H1 (cell line): Measurements from ENCODE around the gene RALGAPA1. TPM values are rescaled to one million over a fixed set of nuclear protein-coding genes. Genes with fewer than 3 reads are reported as not detected.

Source experiments
- CTCF ChIA-PET: fragments of 300-600 bp; sonication (Branson Sonifier 250); formaldehyde crosslinking; loops from one replicate; lab custom pipeline; 2021; ENCODE audit not compliant: partially characterized antibody; lab: Charles Lee
- POLR2A ChIA-PET: fragments of 300-600 bp; sonication (Branson Sonifier 250); formaldehyde crosslinking; loops from one replicate; lab custom pipeline; 2021; ENCODE audit warnings: inconsistent platforms; ENCODE audit not compliant: partially characterized antibody; lab: Charles Lee
- DNase-seq, 2 experiments: peaks; one replicate each; pipeline versions ENCODE4 v3.0.0 to v3.0.0-alpha.2; 2010 to 2022; ENCODE audit warnings: low spot score in 2 of 2, low read depth in 1 of 2, mixed read lengths in 1 of 2
- FAIRE-seq: peaks from 2 replicates; lab custom pipeline; 2011; peaks lifted over from hg19 to GRCh38; lab: Jason Lieb, UNC
- H2AFZ ChIP-seq: 2 replicates; pipeline ENCODE4 v1.8.1; 2012; ENCODE audit warnings: low read length, inconsistent platforms
- H2AK5ac ChIP-seq: 2 replicates; pipeline ENCODE4 v1.6.1; 2013; ENCODE audit warnings: low read depth, low read length
- H2BK120ac ChIP-seq: replicated peaks from 2 replicates; pipeline ENCODE3; 2013; ENCODE audit warnings: low read depth, low read length, inconsistent platforms
- H2BK12ac ChIP-seq: 2 replicates; pipeline ENCODE4 v1.6.1; 2013; ENCODE audit warnings: low read depth, low read length
- H2BK15ac ChIP-seq: 2 replicates; pipeline ENCODE4 v1.6.1; 2013; ENCODE audit warnings: low read length
- H2BK20ac ChIP-seq: 2 replicates; pipeline ENCODE4 v1.6.1; 2013; ENCODE audit warnings: low read length
- H2BK5ac ChIP-seq: 2 replicates; pipeline ENCODE4 v1.6.1; 2013; ENCODE audit warnings: low read depth, low read length
- H3K14ac ChIP-seq: 2 replicates; pipeline ENCODE4 v1.6.1; 2013; ENCODE audit warnings: inconsistent platforms; ENCODE audit not compliant: insufficient read length
- H3K18ac ChIP-seq: 2 replicates; pipeline ENCODE4 v1.6.1; 2013; ENCODE audit warnings: low read length; ENCODE audit errors: extremely low read depth
- H3K23ac ChIP-seq: 2 replicates; pipeline ENCODE4 v1.6.1; 2013; ENCODE audit warnings: inconsistent platforms; ENCODE audit not compliant: insufficient read length
- H3K23me2 ChIP-seq: 2 replicates; pipeline ENCODE4 v1.6.1; 2013; ENCODE audit warnings: low read depth, low read length
- H3K27ac ChIP-seq: 2 replicates; pipeline ENCODE4 v1.6.1; 2011; ENCODE audit warnings: low read depth, low read length, inconsistent platforms
- H3K27me3 ChIP-seq, 4 experiments: replicated peaks in 1 of 4; 1 replicate in 1 of 4; 2 replicates in 3 of 4; pipeline versions ENCODE4 v1.6.1 to v1.8.1; 2011 to 2013; ENCODE audit warnings: low read length in 3 of 4, mild to moderate bottlenecking in 3 of 4, inconsistent platforms in 2 of 4, mixed read lengths in 2 of 4, moderate library complexity in 1 of 4; ENCODE audit not compliant: control insufficient read depth in 3 of 4, insufficient read depth in 3 of 4; ENCODE audit errors: extremely low read depth in 1 of 4
- H3K36me3 ChIP-seq, 4 experiments: 2 replicates each; pipeline versions ENCODE4 v1.6.1 to v1.8.1; 2011 to 2013; ENCODE audit warnings: mild to moderate bottlenecking in 4 of 4, low read length in 3 of 4, moderate library complexity in 2 of 4, control low read depth in 1 of 4, inconsistent platforms in 1 of 4; ENCODE audit not compliant: insufficient read depth in 4 of 4, control insufficient read depth in 2 of 4
- H3K4ac ChIP-seq: replicated peaks from 2 replicates; pipeline ENCODE3; 2013; ENCODE audit warnings: low read length, low read depth, mixed read lengths, inconsistent platforms; ENCODE audit not compliant: insufficient read length
- H3K4me1 ChIP-seq, 4 experiments: replicated peaks in 1 of 4; 1 replicate in 1 of 4; 2 replicates in 3 of 4; pipeline versions ENCODE4 v1.6.1 to v1.8.1; 2011 to 2013; ENCODE audit warnings: low read length in 3 of 4, inconsistent platforms in 2 of 4, mixed read lengths in 1 of 4; ENCODE audit not compliant: insufficient read depth in 4 of 4, control insufficient read depth in 3 of 4
- H3K4me2 ChIP-seq, 2 experiments: 2 replicates each; pipeline versions ENCODE4 v1.6.1 to v1.8.1; 2011 to 2013; ENCODE audit warnings: low read depth in 2 of 2, low read length in 2 of 2, control low read depth in 1 of 2, inconsistent platforms in 1 of 2, mild to moderate bottlenecking in 1 of 2; ENCODE audit not compliant: insufficient read depth in 1 of 2
- H3K4me3 ChIP-seq, 4 experiments: fragments of 200-600, 300-600 bp in 1 of 4; sonication (generic), shearing (Covaris generic), sonication (Bioruptor Twin) in 1 of 4; 2 replicates each; pipeline versions ENCODE4 v1.5.1 to v1.8.1; 2011 to 2016; ENCODE audit warnings: low read length in 4 of 4, low read depth in 3 of 4, control low read depth in 2 of 4, inconsistent platforms in 2 of 4, mild to moderate bottlenecking in 2 of 4, mixed read lengths in 1 of 4, moderate library complexity in 1 of 4; ENCODE audit not compliant: insufficient read depth in 2 of 4; ENCODE audit errors: extremely low read depth in 1 of 4
- H3K56ac ChIP-seq: replicated peaks from 2 replicates; pipeline ENCODE3; 2013; ENCODE audit warnings: low read depth, mild to moderate bottlenecking, mixed read lengths, low read length, inconsistent platforms; ENCODE audit not compliant: insufficient read length
- H3K79me1 ChIP-seq: 2 replicates; pipeline ENCODE4 v1.6.1; 2013; ENCODE audit warnings: low read depth, low read length, control low read depth
- H3K79me2 ChIP-seq, 2 experiments: 2 replicates each; pipeline versions ENCODE4 v1.6.1 to v1.8.1; 2012 to 2013; ENCODE audit warnings: low read length in 2 of 2, mild to moderate bottlenecking in 2 of 2, inconsistent platforms in 1 of 2; ENCODE audit not compliant: insufficient read depth in 2 of 2, control insufficient read depth in 1 of 2
- H3K9ac ChIP-seq, 4 experiments: replicated peaks in 1 of 4; 1 replicate in 1 of 4; 2 replicates in 3 of 4; pipeline versions ENCODE4 v1.6.1 to v1.8.1; 2011 to 2013; ENCODE audit warnings: low read depth in 3 of 4, low read length in 3 of 4, control low read depth in 2 of 4, mild to moderate bottlenecking in 2 of 4, moderate library complexity in 2 of 4, inconsistent platforms in 1 of 4; ENCODE audit errors: extremely low read depth in 1 of 4
- H3K9me3 ChIP-seq, 2 experiments: 2 replicates each; pipeline versions ENCODE4 v1.6.1 to v1.8.1; 2012 to 2013; ENCODE audit warnings: mild to moderate bottlenecking in 2 of 2, moderate library complexity in 2 of 2, control low read depth in 1 of 2, inconsistent platforms in 1 of 2, low read depth in 1 of 2, low read length in 1 of 2, mixed read lengths in 1 of 2; ENCODE audit not compliant: insufficient read depth in 2 of 2
- H4K20me1 ChIP-seq, 2 experiments: replicated peaks in 1 of 2; 2 replicates each; pipeline versions ENCODE3 to v1.8.1; 2011 to 2013; ENCODE audit warnings: inconsistent platforms in 2 of 2, low read length in 2 of 2, mild to moderate bottlenecking in 1 of 2; ENCODE audit not compliant: insufficient read depth in 2 of 2, control insufficient read depth in 1 of 2
- H4K5ac ChIP-seq: 2 replicates; pipeline ENCODE4 v1.6.1; 2013; ENCODE audit warnings: low read length, low read depth, mixed read lengths, inconsistent platforms; ENCODE audit not compliant: insufficient read length
- H4K8ac ChIP-seq: 2 replicates; pipeline ENCODE4 v1.8.0; 2013; ENCODE audit warnings: mild to moderate bottlenecking, moderate library complexity, low read length, inconsistent platforms; ENCODE audit not compliant: insufficient read depth; ENCODE audit errors: extremely low read depth
- H4K91ac ChIP-seq: replicated peaks from 2 replicates; pipeline ENCODE3; 2013; ENCODE audit warnings: low read length, mixed read lengths, inconsistent platforms; ENCODE audit not compliant: insufficient read length
- CHD2 ChIP-seq: IDR thresholded peaks from 2 replicates; pipeline ENCODE4 v1.6.1; 2012; ENCODE audit warnings: low read length, improper control_type of control experiment
- CREB1 ChIP-seq: IDR thresholded peaks from 2 replicates; pipeline ENCODE4 v1.6.1; 2012; ENCODE audit warnings: inconsistent platforms
- EGR1 ChIP-seq: IDR thresholded peaks from 2 replicates; pipeline ENCODE4 v1.6.1; 2011; ENCODE audit warnings: low read depth, low read length, borderline replicate concordance
- EP300 ChIP-seq, 2 experiments: IDR thresholded peaks; 1 replicate in 1 of 2; 2 replicates in 1 of 2; pipeline ENCODE4 v1.6.1; 2011 to 2012; ENCODE audit warnings: low read depth in 2 of 2, low read length in 2 of 2, mild to moderate bottlenecking in 2 of 2, borderline replicate concordance in 1 of 2, inconsistent platforms in 1 of 2, moderate library complexity in 1 of 2
- FOSL1 ChIP-seq: IDR thresholded peaks from 2 replicates; pipeline ENCODE4 v1.6.1; 2011; ENCODE audit warnings: mild to moderate bottlenecking, low read depth, low read length, moderate library complexity; ENCODE audit not compliant: insufficient read depth
- HDAC6 ChIP-seq: IDR thresholded peaks from one replicate; pipeline ENCODE4 v1.7.1; 2012; ENCODE audit warnings: low read depth, mild to moderate bottlenecking, inconsistent platforms, low read length, moderate library complexity
- PHF8 ChIP-seq: fragments of 200-600 bp; sonication (generic); conservative IDR thresholded peaks from 2 replicates; pipeline ENCODE4 v1.7.1; 2012; ENCODE audit warnings: low read depth, mild to moderate bottlenecking, inconsistent platforms, low read length, moderate library complexity
- POLR2AphosphoS5 ChIP-seq: IDR thresholded peaks from 2 replicates; pipeline ENCODE4 v1.6.1; 2011; ENCODE audit warnings: low read depth, low read length
- RAD21 ChIP-seq, 2 experiments: IDR thresholded peaks in 1 of 2; conservative IDR thresholded peaks in 1 of 2; 2 replicates each; pipeline ENCODE4 v1.6.1; 2011; ENCODE audit warnings: low read depth in 2 of 2, low read length in 2 of 2, improper control_type of control experiment in 1 of 2, inconsistent platforms in 1 of 2, mild to moderate bottlenecking in 1 of 2, moderate library complexity in 1 of 2
- RFX5 ChIP-seq: IDR thresholded peaks from 2 replicates; pipeline ENCODE4 v1.6.1; 2011; ENCODE audit warnings: low read depth, low read length, improper control_type of control experiment, borderline replicate concordance
- RNF2 ChIP-seq: fragments of 200-900, 300-1000 bp; sonication (generic); IDR thresholded peaks from 2 replicates; pipeline ENCODE4 v1.7.1; 2016; ENCODE audit warnings: borderline replicate concordance, low read depth, mild to moderate bottlenecking, antibody characterized with exemption, low read length; ENCODE audit not compliant: poor library complexity, severe bottlenecking; ENCODE audit errors: missing control alignments
- SAP30 ChIP-seq: fragments of 300-600 bp; sonication (generic); IDR thresholded peaks from 2 replicates; pipeline ENCODE4 v1.7.1; 2012; ENCODE audit warnings: low read length, moderate library complexity, mild to moderate bottlenecking, inconsistent platforms; ENCODE audit not compliant: insufficient read depth, insufficient replicate concordance
- SIRT6 ChIP-seq: IDR thresholded peaks from one replicate; pipeline ENCODE4 v1.7.1; 2012; ENCODE audit warnings: low read length, inconsistent platforms
- SP4 ChIP-seq: IDR thresholded peaks from 2 replicates; pipeline ENCODE4 v1.6.1; 2012; ENCODE audit warnings: low read length, inconsistent platforms
- TCF12 ChIP-seq: IDR thresholded peaks from 2 replicates; pipeline ENCODE4 v1.6.1; 2011; ENCODE audit warnings: low read depth, mild to moderate bottlenecking, low read length
- WGBS, 2 experiments: shearing (Covaris generic) in 1 of 2; methylation state at CpG; one replicate each; pipeline versions ENCODE4 v1.1.6 to v1.1.7; 2013 to 2015; ENCODE audit warnings: low lambda C conversion rate in 2 of 2, mixed read lengths in 2 of 2, inconsistent platforms in 1 of 2, low coverage in 1 of 2, missing lambda C conversion rate in 1 of 2; ENCODE audit not compliant: insufficient replicate concordance in 2 of 2, insufficient coverage in 1 of 2, insufficient read length in 1 of 2; ENCODE audit errors: extremely low coverage in 1 of 2, missing lambda C conversion rate in 1 of 2; 5-methylcytosine and 5-hydroxymethylcytosine counted together
- polyA plus RNA-seq, 7 experiments: library from polyadenylated mRNA; depleted of rRNA in 3 of 7; stranded (reverse) in 5 of 7; unstranded in 2 of 7; fragments of >200 nt in 5 of 7; fragments of 200-250 nt in 2 of 7; gene quantifications; 1 replicate in 5 of 7; 2 replicates in 1 of 7; 4 replicates in 1 of 7; pipeline versions ENCODE4 v1.2.1 to v1.2.3, GENCODE V29; 2011 to 2013; ENCODE audit warnings: missing spikeins in 2 of 7, mixed read lengths in 2 of 7
- total RNA-seq: library from RNA; stranded (reverse); fragmentation: NEBNext Ultra II Directional; extraction: Animal tissue kit (Norgen Biotek cat#: 25700); gene quantifications from 2 replicates; pipeline ENCODE4 v1.2.1, GENCODE V29; 2021

Gene RALGAPA1
- total and polyA plus RNA-seq, 2 of the 8 experiments (the other 6 are each of a cell fraction or from before 2014, with no cell fraction given): 4.2 to 26.7 TPM

DNA sequence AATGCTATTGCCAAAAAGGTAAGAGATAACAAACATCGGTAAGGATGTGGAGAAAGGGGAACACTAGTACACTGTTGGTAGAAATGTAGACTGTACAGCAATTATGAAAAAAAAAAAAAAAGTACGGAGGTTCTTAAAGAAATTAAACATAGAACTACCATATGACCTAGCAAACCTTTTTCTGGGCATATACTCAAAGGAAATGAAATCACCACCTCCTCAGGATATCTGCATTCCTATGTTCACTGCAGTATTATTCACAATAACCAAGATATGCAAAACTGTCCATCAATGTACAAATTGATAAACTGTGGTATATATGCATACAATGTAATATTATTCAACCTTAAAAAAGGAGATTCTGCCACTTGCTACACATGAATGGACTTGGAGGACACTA is 214.5 kb downstream of the RALGAPA1 start:
- no peaks in the 10 kb centered on the region for H4K20me1 ChIP-seq
- H3K27ac ChIP-seq: no peak overlapping the region
- H2AFZ ChIP-seq: no peak overlapping the region
- H2BK15ac ChIP-seq: no peak overlapping the region
- no peak overlapping the region for H2BK12ac ChIP-seq
- POLR2A ChIA-PET: no interaction called here
- H3K4me1 ChIP-seq: no peaks in the 10 kb centered on the region
- no peak for FAIRE-seq
- no peak overlapping the region for H3K14ac ChIP-seq
- no peak overlapping the region for H3K18ac ChIP-seq
- H2BK120ac ChIP-seq: no peak overlapping the region
- no peaks in the 10 kb centered on the region for H3K9me3 ChIP-seq
- no peaks in the 10 kb centered on the region for H3K36me3 ChIP-seq
- no peak overlapping the region for H4K8ac ChIP-seq
- DNase-seq: no peak
- CTCF ChIA-PET: no interaction called here
- H3K4me2 ChIP-seq: no peak overlapping the region
- H3K79me2 ChIP-seq: no peaks in the 10 kb centered on the region
- no peak overlapping the region for H3K4me3 ChIP-seq
- H3K56ac ChIP-seq: no peak overlapping the region
- no peak overlapping the region for H4K91ac ChIP-seq
- H3K4ac ChIP-seq: no peak overlapping the region
- no peak overlapping the region for H3K9ac ChIP-seq
- H2BK5ac ChIP-seq: no peak overlapping the region
- H3K23me2 ChIP-seq: no peaks in the 10 kb centered on the region
- no peak overlapping the region for H2AK5ac ChIP-seq
- H3K79me1 ChIP-seq: no peaks in the 10 kb centered on the region
- H3K27me3 ChIP-seq: no peaks in the 10 kb centered on the region
- H4K5ac ChIP-seq: no peak overlapping the region
- WGBS, 2 experiments: 94% methylated on average over 2 of the region's 2 CpGs; no CpG with 5 or more reads in 1 of the 2 experiments
- no peak overlapping the region for H3K23ac ChIP-seq
- H2BK20ac ChIP-seq: no peak overlapping the region
- TF ChIP-seq RAD21 (IDR thresholded peaks at IDR 0.05 in 1 of 2, conservative IDR thresholded peaks at IDR 0.05 in 1 of 2; ENCODE audit: low read depth in 2 of 2, low read length in 2 of 2) (no peak), PHF8 (no peak), SP4 (no peak), TCF12 (no peak), RNF2 (no peak), FOSL1 (no peak), CREB1 (no peak), EP300 (IDR thresholded peaks at IDR 0.05; ENCODE audit: borderline replicate concordance in 1 of 2, low read depth in 2 of 2, low read length in 2 of 2) (no peak), HDAC6 (no peak), SIRT6 (no peak), SAP30 (no peak), CHD2 (no peak), RFX5 (no peak), EGR1 (no peak), POLR2AphosphoS5 (no peak)
